Natural killer cell (primary cell): Measurements from ENCODE around the gene PHEX. TPM values are rescaled to one million over a fixed set of nuclear protein-coding genes. Genes with fewer than 3 reads are reported as not detected.

ENCODE experiments used
- ATAC-seq, 3 donors: fragments of 150-1000 bp in 2 of 3; fragments of 200-7000 bp in 1 of 3; cut with Tn5 transposase; 1 replicate in 1 of 3; 2 replicates in 2 of 3; pipeline ENCODE4 v1.10.0; 2021; ENCODE audit warnings: mild to moderate bottlenecking in 2 of 3, moderate library complexity in 2 of 3
- DNase-seq, 2 donors: peaks; one replicate each; pipeline versions ENCODE4 v3.0.0 to v3.0.0-alpha.2; 2013 to 2021; ENCODE audit warnings: mixed read lengths in 1 of 2
- H3K27ac ChIP-seq: one replicate; pipeline ENCODE4 v1.5.1; 2013; ENCODE audit warnings: mild to moderate bottlenecking, low read length
- H3K27me3 ChIP-seq: one replicate; pipeline ENCODE4 v1.6.1; 2013; ENCODE audit warnings: low read length; ENCODE audit not compliant: control insufficient read depth, insufficient read depth
- H3K36me3 ChIP-seq: one replicate; pipeline ENCODE4 v1.6.1; 2013; ENCODE audit warnings: low read length; ENCODE audit not compliant: control insufficient read depth, insufficient read depth
- H3K4me1 ChIP-seq: one replicate; pipeline ENCODE4 v1.6.1; 2013; ENCODE audit warnings: low read length; ENCODE audit not compliant: control insufficient read depth, insufficient read depth
- H3K4me3 ChIP-seq: one replicate; pipeline ENCODE4 v1.5.1; 2013; ENCODE audit warnings: low read length
- H3K9me3 ChIP-seq: one replicate; pipeline ENCODE4 v1.6.1; 2013; ENCODE audit warnings: low read length; ENCODE audit not compliant: control insufficient read depth, insufficient read depth
- H3K27ac Mint-ChIP-seq, 2 donors: one replicate each; pipeline ENCODE4 v1.8.0; 2022; ENCODE audit warnings: mild to moderate bottlenecking in 2 of 2, mixed read lengths in 2 of 2, moderate library complexity in 1 of 2
- H3K27me3 Mint-ChIP-seq, 2 donors: one replicate each; pipeline ENCODE4 v1.8.0; 2022; ENCODE audit warnings: low read depth in 2 of 2, mixed read lengths in 2 of 2
- H3K36me3 Mint-ChIP-seq: one replicate; pipeline ENCODE4 v1.8.0; 2022; ENCODE audit warnings: mixed read lengths
- H3K4me1 Mint-ChIP-seq, 2 donors: one replicate each; pipeline ENCODE4 v1.8.0; 2022; ENCODE audit warnings: mixed read lengths in 2 of 2
- H3K4me3 Mint-ChIP-seq: one replicate; pipeline ENCODE4 v1.8.0; 2022; ENCODE audit warnings: mild to moderate bottlenecking, moderate library complexity, mixed read lengths
- H3K9me3 Mint-ChIP-seq, 2 donors: one replicate each; pipeline ENCODE4 v1.8.0; 2022; ENCODE audit warnings: mixed read lengths in 2 of 2
- CTCF ChIP-seq: fragments of 200-600 bp; IDR thresholded peaks from one replicate; pipeline ENCODE4 v1.8.0; 2022; ENCODE audit warnings: antibody characterized with exemption
- WGBS: methylation state at CpG from one replicate; pipeline ENCODE4 v1.1.7; 2013; ENCODE audit warnings: missing lambda C conversion rate; ENCODE audit not compliant: insufficient coverage; 5-methylcytosine and 5-hydroxymethylcytosine counted together
- intact Hi-C: fragments of 100-400 bp; cut with micrococcal nuclease; formaldehyde crosslinking; loops from one replicate; pipeline ENCODE4 v1.14.2; 2022
- total RNA-seq, 4 donors: library from RNA; stranded (reverse); fragments of 120-200 nt in 1 of 4; gene quantifications; one replicate each; pipeline versions ENCODE4 v1.2.3 to v1.2.4, GENCODE V29; 2013 to 2022

Gene PHEX
- total RNA-seq, 3 donors from 2014 or later (not counting 1 experiment from before 2014, with no cell fraction given): 0.10 to 0.54 (median 0.25) TPM

GRCh38 chrX:22220941-22221340 lies 188.8 kb downstream of the PHEX start:
- no peak overlapping the region for H3K4me3 Mint-ChIP-seq
- TF ChIP-seq CTCF: no peak
- WGBS: 100% methylated on average over 2 of the region's 2 CpGs

GRCh38 chrX:22234380-22234779 lies 202.3 kb downstream of the PHEX start:
- intact Hi-C loops: no loop called here
- no peak for ATAC-seq
- no peaks in the 10 kb centered on the region for H3K27me3 Mint-ChIP-seq
- Histone ChIP-seq H3K36me3 (no peaks in the 10 kb centered on the region), H3K27me3 (no peaks in the 10 kb centered on the region), H3K4me1 (no peaks in the 10 kb centered on the region), H3K9me3 (no peaks in the 10 kb centered on the region), H3K27ac (no peak overlapping the region), H3K4me3 (no peak overlapping the region)
- H3K9me3 Mint-ChIP-seq: peaks cover 1 to 6% of the 10 kb centered on the region in 2 donors
- no peak for TF ChIP-seq CTCF
- WGBS: 55% methylated on average over 4 of the region's 6 CpGs
- H3K27ac Mint-ChIP-seq: no peak overlapping the region
- no peaks in the 10 kb centered on the region for H3K36me3 Mint-ChIP-seq
- no peaks in the 10 kb centered on the region for H3K4me1 Mint-ChIP-seq
- no peak overlapping the region for H3K4me3 Mint-ChIP-seq
- DNase-seq: no peak

More at GRCh38 chrX:22220941-22221340, 188.8 kb downstream of the PHEX start:
- Mint-ChIP-seq H3K36me3 (no peaks in the 10 kb centered on the region), H3K27ac (no peak overlapping the region), H3K9me3 (no peaks in the 10 kb centered on the region), H3K27me3 (no peaks in the 10 kb centered on the region), H3K4me1 (no peaks in the 10 kb centered on the region)
- H3K9me3 ChIP-seq: no peaks in the 10 kb centered on the region
- no peak overlapping the region for H3K27ac ChIP-seq
- ATAC-seq (no peak), DNase-seq (no peak)
- no peak overlapping the region for H3K4me3 ChIP-seq
- no peaks in the 10 kb centered on the region for H3K27me3 ChIP-seq
- intact Hi-C loops: no loop called here
- no peaks in the 10 kb centered on the region for H3K36me3 ChIP-seq
- no peaks in the 10 kb centered on the region for H3K4me1 ChIP-seq

GRCh38 chrX:22237479-22237878 lies 205.4 kb downstream of the PHEX start:
- no peaks in the 10 kb centered on the region for H3K36me3 Mint-ChIP-seq
- DNase-seq (no peak), ATAC-seq (no peak)
- H3K36me3 ChIP-seq: no peaks in the 10 kb centered on the region
- H3K27me3 Mint-ChIP-seq: no peaks in the 10 kb centered on the region
- H3K4me1 Mint-ChIP-seq: no peaks in the 10 kb centered on the region
- no peak overlapping the region for H3K4me3 ChIP-seq
- no peaks in the 10 kb centered on the region for H3K9me3 ChIP-seq
- no peak overlapping the region for H3K4me3 Mint-ChIP-seq
- no peaks in the 10 kb centered on the region for H3K27me3 ChIP-seq
- H3K27ac Mint-ChIP-seq: no peak overlapping the region
- H3K27ac ChIP-seq: no peak overlapping the region
- WGBS: 67% methylated on average over 2 of the region's 2 CpGs
- intact Hi-C loops: no loop called here
- H3K9me3 Mint-ChIP-seq: peaks cover 2 to 4% of the 10 kb centered on the region in 2 donors
- no peaks in the 10 kb centered on the region for H3K4me1 ChIP-seq
- no peak for TF ChIP-seq CTCF

GRCh38 chrX:22246620-22247019 lies 214.5 kb downstream of the PHEX start:
- H3K27ac Mint-ChIP-seq: no peak overlapping the region
- no peaks in the 10 kb centered on the region for H3K9me3 Mint-ChIP-seq
- Histone ChIP-seq H3K27ac (no peak overlapping the region), H3K4me1 (no peaks in the 10 kb centered on the region), H3K9me3 (no peaks in the 10 kb centered on the region), H3K36me3 (no peaks in the 10 kb centered on the region), H3K27me3 (no peaks in the 10 kb centered on the region), H3K4me3 (no peak overlapping the region)
- WGBS: 80% methylated on average over 2 of the region's 2 CpGs
- intact Hi-C loops: no loop called here
- no peak for TF ChIP-seq CTCF
- ATAC-seq (no peak), DNase-seq (no peak)
- no peaks in the 10 kb centered on the region for H3K27me3 Mint-ChIP-seq
- H3K36me3 Mint-ChIP-seq: no peaks in the 10 kb centered on the region
- H3K4me1 Mint-ChIP-seq: no peaks in the 10 kb centered on the region
- H3K4me3 Mint-ChIP-seq: no peak overlapping the region
